SU-DHL-6 (cell line): ENCODE data around the gene SYNCRIP.
"Not testable (repeated sequence)": the region's sequence is repeated elsewhere in the genome, so short reads cannot be mapped to it uniquely, and the experiment has no call there.

Experiments used
- H2AFZ ChIP-seq: fragments of 200-600 bp; sonication (generic); 2 replicates; pipeline ENCODE4 v1.6.1; 2014; ENCODE audit warnings: low read depth, mild to moderate bottlenecking, moderate library complexity, mixed read lengths, antibody characterized with exemption, low read length; ENCODE audit not compliant: severe bottlenecking
- H3F3A ChIP-seq: fragments of 200-600 bp; shearing (Covaris generic); 2 replicates; pipeline ENCODE4 v1.6.0; 2016; ENCODE audit warnings: antibody characterized with exemption, mild to moderate bottlenecking; ENCODE audit not compliant: insufficient read depth
- H3K27ac ChIP-seq: fragments of 200-600 bp; sonication (generic); 2 replicates; pipeline ENCODE4 v1.5.1; 2016; ENCODE audit warnings: low read depth, mild to moderate bottlenecking, low read length, moderate library complexity, mixed read lengths
- H3K27me3 ChIP-seq: fragments of 200-600 bp; sonication (generic), shearing (Covaris generic); 2 replicates; pipeline ENCODE4 v1.6.0; 2014; ENCODE audit warnings: mild to moderate bottlenecking, low read length
- H3K36me3 ChIP-seq: fragments of 200-600 bp; sonication (generic); 2 replicates; pipeline ENCODE4 v1.6.1; 2014; ENCODE audit warnings: mild to moderate bottlenecking, low read length, mixed read lengths
- H3K4me2 ChIP-seq: fragments of 300-600, 200-600 bp; shearing (Covaris generic), sonication (generic); 2 replicates; pipeline ENCODE4 v1.6.0; 2014; ENCODE audit warnings: low read length, low read depth, mild to moderate bottlenecking; ENCODE audit not compliant: poor library complexity, severe bottlenecking
- H3K4me3 ChIP-seq: fragments of 200-600 bp; sonication (generic); 2 replicates; pipeline ENCODE4 v1.5.1; 2014; ENCODE audit warnings: antibody characterized with exemption, low read length, mild to moderate bottlenecking, mixed read lengths; ENCODE audit not compliant: insufficient read depth, poor library complexity, severe bottlenecking
- H3K79me2 ChIP-seq: fragments of 200-600 bp; sonication (generic); 2 replicates; pipeline ENCODE4 v1.6.1; 2014; ENCODE audit warnings: mild to moderate bottlenecking, low read length, moderate library complexity; ENCODE audit not compliant: insufficient read depth
- H3K9ac ChIP-seq: fragments of 200-600 bp; sonication (generic); 2 replicates; pipeline ENCODE4 v1.7.0; 2014; ENCODE audit warnings: mild to moderate bottlenecking, low read length
- H3K9me2 ChIP-seq: fragments of 200-600 bp; sonication (generic); replicated peaks from 2 replicates; pipeline ENCODE4 v1.6.1; 2014; ENCODE audit warnings: low read length; ENCODE audit not compliant: insufficient read depth
- H3K9me3 ChIP-seq: fragments of 200-600 bp; sonication (generic); 2 replicates; pipeline ENCODE4 v1.6.1; 2014; ENCODE audit warnings: low read length, mixed read lengths; ENCODE audit not compliant: insufficient read depth
- H4K20me1 ChIP-seq: fragments of 200-600 bp; sonication (generic); 2 replicates; pipeline ENCODE4 v1.6.1; 2014; ENCODE audit warnings: low read depth, mild to moderate bottlenecking, antibody characterized with exemption, low read length, moderate library complexity, mixed read lengths
- EZH2phosphoT487 ChIP-seq: fragments of 200-600 bp; sonication (generic), shearing (Covaris generic); conservative IDR thresholded peaks from 2 replicates; pipeline ENCODE4 v1.6.1; 2018; ENCODE audit warnings: mild to moderate bottlenecking, antibody characterized with exemption, low read length, moderate library complexity, mixed read lengths
- TF ChIP-seq, protein P1 (sequence below): fragments of 200-600 bp; sonication (generic); IDR thresholded peaks from one replicate; pipeline ENCODE4 v1.5.1; 2017; ENCODE audit warnings: antibody characterized with exemption, mild to moderate bottlenecking, low read length, moderate library complexity; ENCODE audit not compliant: insufficient read depth, poor library complexity, severe bottlenecking

The SYNCRIP gene

DNA sequence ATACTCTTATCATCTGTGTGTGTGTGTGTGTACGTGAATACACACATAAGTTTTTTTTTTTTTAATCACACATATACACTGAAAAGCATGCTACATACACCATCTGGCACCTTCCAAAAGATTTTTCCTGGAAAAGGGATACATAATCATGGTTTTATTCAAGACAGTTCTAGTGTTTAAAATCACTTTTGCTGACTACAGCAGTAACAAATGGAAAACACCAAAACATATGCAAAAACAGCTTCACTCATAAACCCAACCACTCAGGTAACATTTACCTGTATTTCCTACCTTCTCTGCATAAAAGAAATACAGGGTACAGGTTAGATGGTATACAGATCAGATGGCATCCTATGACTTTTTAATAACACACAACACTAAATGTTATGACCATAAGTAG, 51.5 kb downstream of the SYNCRIP start:
- no peak overlapping the region for H3K4me3 ChIP-seq

DNA sequence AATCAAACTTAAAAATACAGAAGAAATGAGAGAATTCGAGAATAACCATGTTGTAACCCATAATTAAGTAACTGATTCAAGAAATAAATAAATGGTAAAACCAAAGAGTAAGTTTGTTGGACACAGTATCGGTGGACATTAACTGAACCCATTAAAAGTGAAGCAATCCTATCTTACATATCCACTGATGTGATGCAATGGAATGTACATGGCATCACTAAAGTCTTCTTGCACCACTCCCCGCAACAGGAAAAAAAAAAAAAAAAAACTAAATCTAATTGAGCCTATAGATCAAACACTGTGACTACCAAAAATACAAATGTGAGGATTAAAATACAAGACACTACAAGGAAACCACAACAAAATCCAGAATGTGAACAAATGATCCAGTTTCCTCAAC, 56.9 kb downstream of the SYNCRIP start:
- no peak overlapping the region for H3K4me2 ChIP-seq
- H3K4me3 ChIP-seq: no peak overlapping the region
- TF ChIP-seq EZH2phosphoT487: no peak
- TF ChIP-seq, protein P1, sequence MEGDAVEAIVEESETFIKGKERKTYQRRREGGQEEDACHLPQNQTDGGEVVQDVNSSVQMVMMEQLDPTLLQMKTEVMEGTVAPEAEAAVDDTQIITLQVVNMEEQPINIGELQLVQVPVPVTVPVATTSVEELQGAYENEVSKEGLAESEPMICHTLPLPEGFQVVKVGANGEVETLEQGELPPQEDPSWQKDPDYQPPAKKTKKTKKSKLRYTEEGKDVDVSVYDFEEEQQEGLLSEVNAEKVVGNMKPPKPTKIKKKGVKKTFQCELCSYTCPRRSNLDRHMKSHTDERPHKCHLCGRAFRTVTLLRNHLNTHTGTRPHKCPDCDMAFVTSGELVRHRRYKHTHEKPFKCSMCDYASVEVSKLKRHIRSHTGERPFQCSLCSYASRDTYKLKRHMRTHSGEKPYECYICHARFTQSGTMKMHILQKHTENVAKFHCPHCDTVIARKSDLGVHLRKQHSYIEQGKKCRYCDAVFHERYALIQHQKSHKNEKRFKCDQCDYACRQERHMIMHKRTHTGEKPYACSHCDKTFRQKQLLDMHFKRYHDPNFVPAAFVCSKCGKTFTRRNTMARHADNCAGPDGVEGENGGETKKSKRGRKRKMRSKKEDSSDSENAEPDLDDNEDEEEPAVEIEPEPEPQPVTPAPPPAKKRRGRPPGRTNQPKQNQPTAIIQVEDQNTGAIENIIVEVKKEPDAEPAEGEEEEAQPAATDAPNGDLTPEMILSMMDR: no peak
- peaks cover 94% of the 10 kb centered on the region for H3K79me2 ChIP-seq
- no peaks in the 10 kb centered on the region for H3F3A ChIP-seq
- no peaks in the 10 kb centered on the region for H3K27me3 ChIP-seq
- H3K9me3 ChIP-seq: peaks cover 5% of the 10 kb centered on the region; the same call in 1 of the 2 replicates
- no peaks in the 10 kb centered on the region for H3K9me2 ChIP-seq
- H3K27ac ChIP-seq: no peak overlapping the region
- peaks cover 9% of the 10 kb centered on the region for H3K36me3 ChIP-seq
- no peak overlapping the region for H2AFZ ChIP-seq
- H4K20me1 ChIP-seq: no peaks in the 10 kb centered on the region
- no peak overlapping the region for H3K9ac ChIP-seq

More for the DNA sequence above, 51.5 kb downstream of the SYNCRIP start:
- no peaks in the 10 kb centered on the region for H3K9me2 ChIP-seq
- H3K79me2 ChIP-seq: peaks cover 69% of the 10 kb centered on the region
- TF ChIP-seq EZH2phosphoT487: no peak
- TF ChIP-seq, protein P1: no peak
- peaks cover 24% of the 10 kb centered on the region for H3F3A ChIP-seq
- H3K4me2 ChIP-seq: peak overlapping the region; percentile 88
- H4K20me1 ChIP-seq: no peaks in the 10 kb centered on the region
- H3K9me3 ChIP-seq: no peaks in the 10 kb centered on the region
- H3K27me3 ChIP-seq: no peaks in the 10 kb centered on the region
- H3K36me3 ChIP-seq: peaks cover 7% of the 10 kb centered on the region; the same call in 1 of the 2 replicates
- no peak overlapping the region for H2AFZ ChIP-seq
- H3K9ac ChIP-seq: no peak overlapping the region
- no peak overlapping the region for H3K27ac ChIP-seq

DNA sequence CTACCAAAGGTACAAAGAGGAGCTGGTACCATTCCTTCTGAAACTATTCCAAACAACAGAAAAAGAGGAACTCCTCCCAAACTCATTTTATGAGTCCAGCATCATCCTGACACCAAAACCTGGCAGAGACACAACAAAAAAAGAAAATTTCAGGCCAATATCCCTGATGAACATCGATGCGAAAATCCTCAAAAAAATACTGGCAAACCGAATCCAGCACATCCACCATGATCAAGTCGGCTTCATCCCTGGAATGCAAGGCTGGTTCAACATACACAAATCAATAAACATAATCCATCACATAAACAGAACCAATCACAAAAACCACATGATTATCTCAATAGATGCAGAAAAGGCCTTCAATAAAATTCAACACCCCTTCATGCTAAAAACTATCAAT, 59.9 kb downstream of the SYNCRIP start:
- not testable (repeated sequence) for H3K27me3 ChIP-seq, H3F3A ChIP-seq, H3K4me2 ChIP-seq, H4K20me1 ChIP-seq, H3K27ac ChIP-seq, H3K36me3 ChIP-seq, H3K4me3 ChIP-seq, H2AFZ ChIP-seq, H3K9ac ChIP-seq, H3K9me3 ChIP-seq, H3K9me2 ChIP-seq
- peaks cover 92% of the 10 kb centered on the region for H3K79me2 ChIP-seq

DNA sequence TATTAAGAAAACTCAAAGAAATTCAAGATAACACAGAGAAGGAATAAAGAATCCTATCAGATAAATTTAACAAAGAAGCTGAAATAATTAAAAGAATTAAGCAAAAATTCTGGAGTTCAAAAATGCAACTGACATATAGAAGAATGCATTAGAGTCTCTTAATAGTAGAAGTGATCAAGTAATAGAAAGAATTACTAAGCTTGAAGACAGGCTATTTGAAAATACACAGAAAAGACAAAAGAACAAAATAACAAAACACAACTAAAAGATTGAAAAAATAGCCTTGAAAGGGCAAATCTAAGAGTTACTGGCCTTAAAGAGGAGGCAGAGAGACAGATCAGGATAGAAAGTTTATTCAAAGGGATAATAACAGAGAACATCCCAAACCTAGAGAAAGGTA, 61.1 kb downstream of the SYNCRIP start:
- TF ChIP-seq, protein P1: no peak
- no peak for TF ChIP-seq EZH2phosphoT487

More for the DNA sequence above, 61.1 kb downstream of the SYNCRIP start:
- Histone ChIP-seq H3K4me3 (no peak overlapping the region), H3F3A (no peaks in the 10 kb centered on the region), H3K79me2 (peaks cover 93% of the 10 kb centered on the region), H2AFZ (no peak overlapping the region), H3K36me3 (peaks cover 9% of the 10 kb centered on the region), H3K4me2 (no peak overlapping the region), H3K27me3 (no peaks in the 10 kb centered on the region), H4K20me1 (peaks cover 3% of the 10 kb centered on the region; the same call in 1 of the 2 replicates), H3K9ac (no peak overlapping the region), H3K27ac (no peak overlapping the region), H3K9me3 (peaks cover 5% of the 10 kb centered on the region; the same call in 1 of the 2 replicates), H3K9me2 (no peaks in the 10 kb centered on the region)
